IMR-90 (cell line): ENCODE data around the gene GNB1L. TPM values are rescaled to one million over a fixed set of nuclear protein-coding genes. Genes with fewer than 3 reads are reported as not detected.

Experiments used
- ATAC-seq: fragments of 200-7000 bp; cut with Tn5 transposase; 2 replicates; pipeline ENCODE4 v1.9.1; 2020; ENCODE audit warnings: low read depth, mild to moderate bottlenecking, moderate library complexity
- BruUV-seq: library from RNA; stranded (reverse); fragments of 400-500 nt; replicated peaks from 2 replicates; lab custom pipeline; 2021; lab: Mats Ljungman, UMichigan
- CTCF ChIA-PET: fragments of 300-600 bp; formaldehyde crosslinking; extraction: SDS; loops from one replicate; lab custom pipeline; 2021; ENCODE audit warnings: antibody characterized with exemption; lab: Yijun Ruan, JAX
- POLR2A ChIA-PET: fragments of 300-600 bp; sonication (Branson Sonifier 250); formaldehyde crosslinking; loops from one replicate; lab custom pipeline; 2022; ENCODE audit warnings: antibody characterized with exemption; ENCODE audit not compliant: unreplicated experiment; lab: Charles Lee
- DNase-seq: peaks from one replicate; pipeline ENCODE4 v3.0.0; 2013
- H2AFZ ChIP-seq: replicated peaks from 2 replicates; pipeline ENCODE3; 2013; ENCODE audit warnings: low read length, mild to moderate bottlenecking; ENCODE audit not compliant: poor library complexity
- H2AK5ac ChIP-seq: 2 replicates; pipeline ENCODE4 v1.6.1; 2013; ENCODE audit warnings: low read depth, low read length, inconsistent platforms
- H2AK9ac ChIP-seq: replicated peaks from 2 replicates; pipeline ENCODE3; 2013; ENCODE audit warnings: mild to moderate bottlenecking, low read depth, low read length, moderate library complexity; ENCODE audit not compliant: poor library complexity
- H2BK120ac ChIP-seq: 2 replicates; pipeline ENCODE4 v1.6.1; 2013; ENCODE audit warnings: low read depth, low read length, inconsistent platforms
- H2BK15ac ChIP-seq: 3 replicates; pipeline ENCODE4 v1.6.1; 2013; ENCODE audit warnings: low read depth, low read length, inconsistent platforms
- H2BK20ac ChIP-seq: 2 replicates; pipeline ENCODE4 v1.6.1; 2013; ENCODE audit warnings: low read depth, mild to moderate bottlenecking, inconsistent platforms, low read length, moderate library complexity
- H2BK5ac ChIP-seq: 2 replicates; pipeline ENCODE4 v1.6.1; 2013; ENCODE audit warnings: mild to moderate bottlenecking, low read depth, low read length, inconsistent platforms; ENCODE audit not compliant: poor library complexity, severe bottlenecking
- H3K14ac ChIP-seq: replicated peaks from 2 replicates; pipeline ENCODE4 v1.6.1; 2013; ENCODE audit warnings: low read depth, low read length, inconsistent platforms
- H3K18ac ChIP-seq: 2 replicates; pipeline ENCODE4 v1.6.1; 2013; ENCODE audit warnings: low read depth, low read length, control low read depth
- H3K23ac ChIP-seq: 2 replicates; pipeline ENCODE4 v1.6.1; 2013; ENCODE audit warnings: low read depth, low read length, inconsistent platforms
- H3K27ac ChIP-seq: 2 replicates; pipeline ENCODE4 v1.5.1; 2013; ENCODE audit warnings: mild to moderate bottlenecking, control low read depth, low read length; ENCODE audit not compliant: insufficient read depth
- H3K27me3 ChIP-seq: 2 replicates; pipeline ENCODE4 v1.6.1; 2013; ENCODE audit warnings: low read length; ENCODE audit not compliant: control insufficient read depth, insufficient read depth
- H3K36me3 ChIP-seq: 2 replicates; pipeline ENCODE4 v1.6.1; 2013; ENCODE audit warnings: low read length, mixed read lengths; ENCODE audit not compliant: control insufficient read depth, insufficient read depth
- H3K4ac ChIP-seq: 2 replicates; pipeline ENCODE4 v1.6.1; 2013; ENCODE audit warnings: low read depth, low read length, inconsistent platforms
- H3K4me1 ChIP-seq: 2 replicates; pipeline ENCODE4 v1.6.1; 2013; ENCODE audit warnings: low read length, mixed read lengths; ENCODE audit not compliant: control insufficient read depth, insufficient read depth
- H3K4me2 ChIP-seq: 2 replicates; pipeline ENCODE4 v1.6.1; 2013; ENCODE audit warnings: low read depth, mild to moderate bottlenecking, control low read depth, low read length, moderate library complexity
- H3K4me3 ChIP-seq: 2 replicates; pipeline ENCODE4 v1.5.1; 2013; ENCODE audit warnings: low read depth, mild to moderate bottlenecking, control low read depth, low read length, moderate library complexity; ENCODE audit not compliant: insufficient read depth
- H3K56ac ChIP-seq: 2 replicates; pipeline ENCODE4 v1.6.1; 2013; ENCODE audit warnings: low read length, inconsistent platforms; ENCODE audit not compliant: insufficient read depth; ENCODE audit errors: extremely low read depth
- H3K79me1 ChIP-seq, 2 experiments: 2 replicates each; pipeline ENCODE4 v1.6.1; 2013; ENCODE audit warnings: low read length in 2 of 2, inconsistent platforms in 1 of 2, low read depth in 1 of 2
- H3K9ac ChIP-seq: 2 replicates; pipeline ENCODE4 v1.6.1; 2013; ENCODE audit warnings: low read depth, low read length, control low read depth
- H3K9me1 ChIP-seq: 2 replicates; pipeline ENCODE4 v1.6.1; 2013; ENCODE audit warnings: low read length, inconsistent platforms; ENCODE audit not compliant: insufficient read depth
- H3K9me3 ChIP-seq: 2 replicates; pipeline ENCODE4 v1.6.1; 2013; ENCODE audit warnings: low read length; ENCODE audit not compliant: control insufficient read depth, insufficient read depth
- H4K20me1 ChIP-seq: 2 replicates; pipeline ENCODE4 v1.6.1; 2013; ENCODE audit warnings: low read length, inconsistent platforms; ENCODE audit not compliant: insufficient read depth
- H4K5ac ChIP-seq: 2 replicates; pipeline ENCODE4 v1.6.1; 2013; ENCODE audit warnings: mild to moderate bottlenecking, low read depth, low read length, control low read depth
- H4K8ac ChIP-seq, 2 experiments: 2 replicates each; pipeline ENCODE4 v1.6.1; 2013; ENCODE audit warnings: low read depth in 2 of 2, low read length in 2 of 2, control low read depth in 1 of 2, inconsistent platforms in 1 of 2
- H4K91ac ChIP-seq: 2 replicates; pipeline ENCODE4 v1.6.1; 2013; ENCODE audit warnings: low read depth, low read length, inconsistent platforms; ENCODE audit not compliant: insufficient read depth
- BHLHE40 ChIP-seq: fragments of 150-350 bp; IDR thresholded peaks from 2 replicates; pipeline ENCODE4 v1.6.1; 2016; ENCODE audit warnings: mild to moderate bottlenecking, low read depth, low read length
- CEBPB ChIP-seq: IDR thresholded peaks from 2 replicates; pipeline ENCODE4 v1.6.1; 2012; ENCODE audit warnings: low read depth, low read length, improper control_type of control experiment
- CHD1 ChIP-seq: IDR thresholded peaks from 2 replicates; pipeline ENCODE4 v1.6.1; 2012; ENCODE audit warnings: low read depth, low read length, improper control_type of control experiment
- FOS ChIP-seq: fragments of 150-350 bp; IDR thresholded peaks from 2 replicates; pipeline ENCODE4 v1.6.1; 2016; ENCODE audit warnings: low read depth, low read length
- MAFK ChIP-seq: IDR thresholded peaks from 2 replicates; pipeline ENCODE4 v1.6.1; 2012; ENCODE audit warnings: low read depth, low read length, improper control_type of control experiment
- MAZ ChIP-seq: IDR thresholded peaks from 2 replicates; pipeline ENCODE4 v1.6.1; 2012; ENCODE audit warnings: low read depth, mild to moderate bottlenecking, low read length, improper control_type of control experiment, moderate library complexity, borderline replicate concordance
- MXI1 ChIP-seq: IDR thresholded peaks from 2 replicates; pipeline ENCODE4 v1.6.1; 2012; ENCODE audit warnings: low read depth, mild to moderate bottlenecking, low read length, moderate library complexity, borderline replicate concordance
- NFE2L2 ChIP-seq: fragments of 150-350 bp; IDR thresholded peaks from 2 replicates; pipeline ENCODE4 v1.6.1; 2016; ENCODE audit warnings: low read depth, mild to moderate bottlenecking, low read length
- POLR2A ChIP-seq: IDR thresholded peaks from 2 replicates; pipeline ENCODE4 v1.6.1; 2012; ENCODE audit warnings: mild to moderate bottlenecking, low read depth, low read length
- RAD21 ChIP-seq: IDR thresholded peaks from 2 replicates; pipeline ENCODE4 v1.6.1; 2012; ENCODE audit warnings: low read length, improper control_type of control experiment
- RCOR1 ChIP-seq: IDR thresholded peaks from 2 replicates; pipeline ENCODE4 v1.6.1; 2012; ENCODE audit warnings: mild to moderate bottlenecking, low read length, improper control_type of control experiment; ENCODE audit not compliant: insufficient replicate concordance
- RFX5 ChIP-seq: IDR thresholded peaks from 2 replicates; pipeline ENCODE4 v1.8.0; 2012; ENCODE audit warnings: low read depth, mild to moderate bottlenecking, low read length, moderate library complexity
- SMC3 ChIP-seq: fragments of 150-350 bp; IDR thresholded peaks from 2 replicates; pipeline ENCODE4 v1.6.1; 2016; ENCODE audit warnings: low read depth, mild to moderate bottlenecking, antibody characterized with exemption, low read length, moderate library complexity
- WGBS, 2 experiments: methylation state at CpG; one replicate each; pipeline versions ENCODE4 v1.1.5 to v1.1.7; 2013; ENCODE audit warnings: missing lambda C conversion rate in 2 of 2; ENCODE audit not compliant: insufficient read length in 1 of 2; ENCODE audit errors: extremely low coverage in 2 of 2; 5-methylcytosine and 5-hydroxymethylcytosine counted together
- dilution Hi-C: fragments of 300-500 bp; cut with HindIII; formaldehyde crosslinking; loops from one replicate; pipeline ENCODE4 v1.14.3; 2018; ENCODE audit warnings: low sequenced_read_pairs; ENCODE audit not compliant: unreplicated experiment
- in situ Hi-C: fragments of 300-500 bp; cut with MboI; formaldehyde crosslinking; loops from 3 replicates; pipeline ENCODE4 v1.14.3; 2019; ENCODE audit warnings: low sequenced_read_pairs, inconsistent platforms, mixed read lengths
- intact Hi-C: fragments of 100-400 bp; cut with micrococcal nuclease; formaldehyde crosslinking; loops from 2 replicates; pipeline ENCODE4 v1.10.0; 2022
- polyA plus RNA-seq, 3 experiments: library from polyadenylated mRNA; depleted of rRNA; stranded (reverse); fragments of >200 nt; gene quantifications; 2 replicates each; pipeline ENCODE4 v1.2.3, GENCODE V29; 2012; ENCODE audit warnings: low replicate concordance in 1 of 3
- total RNA-seq: library from RNA; depleted of rRNA; stranded (reverse); fragments of >200 nt; gene quantifications from 2 replicates; pipeline ENCODE4 v1.2.3, GENCODE V29; 2012
- TF ChIP-seq, protein P1 (sequence below): conservative IDR thresholded peaks from 2 replicates; pipeline ENCODE4 v1.5.1; 2012; ENCODE audit warnings: mild to moderate bottlenecking, low read depth, low read length, improper control_type of control experiment
- TF ChIP-seq, protein P2 (sequence below): fragments of 150-350 bp; IDR thresholded peaks from 2 replicates; pipeline ENCODE4 v1.6.1; 2017; ENCODE audit warnings: mild to moderate bottlenecking, antibody characterized with exemption, low read length, low read depth

GNB1L gene
- total and polyA plus RNA-seq, 2 of the 4 experiments (the other 2 are of a cell fraction), result 2.5 to 4.4 TPM

DNA sequence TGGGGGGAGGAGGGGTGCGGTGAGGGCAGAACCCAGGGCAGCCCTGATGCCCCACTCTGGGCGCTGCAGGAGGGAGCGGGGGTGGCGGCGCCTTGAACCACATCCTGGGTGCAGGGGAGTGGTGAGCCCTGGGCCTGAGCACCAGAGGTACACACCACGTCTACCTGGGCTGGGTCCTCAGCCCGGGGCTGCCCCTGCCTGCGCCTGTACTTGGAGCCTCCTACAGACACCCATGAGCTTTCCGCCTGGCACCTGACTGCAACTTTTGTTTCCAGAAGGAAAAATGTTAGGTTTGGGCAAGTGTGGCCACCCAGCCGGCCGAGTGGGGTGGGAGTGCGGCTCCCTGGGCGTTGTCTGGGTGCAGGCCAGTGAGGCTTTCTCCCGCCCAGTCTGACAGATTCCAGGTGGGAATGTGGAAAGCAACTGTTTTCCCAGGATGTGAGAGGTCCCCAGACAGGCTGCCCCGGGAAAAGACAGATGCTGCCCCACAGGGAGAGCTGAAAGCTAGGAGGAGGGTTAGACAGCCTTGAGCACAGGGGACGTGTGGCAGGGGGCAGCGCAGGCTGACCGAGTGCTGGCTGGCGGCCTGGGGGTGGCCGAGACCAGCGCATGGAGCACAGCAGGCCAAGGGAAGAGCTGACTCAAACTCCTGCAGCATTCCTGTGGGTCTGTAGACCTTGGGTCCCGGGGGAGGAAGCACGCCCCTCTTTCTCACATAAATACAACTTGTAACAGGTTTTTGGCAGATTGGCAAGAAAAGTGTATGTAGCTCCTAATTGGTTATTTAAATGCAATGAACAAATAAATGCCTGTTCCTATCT lies 44.1 kb downstream of the GNB1L start:
- H2AFZ ChIP-seq, result peak overlapping the region; percentile 9
- H3K36me3 ChIP-seq, result no peaks in the 10 kb centered on the region
- ChIA-PET POLR2A (no interaction called here), CTCF (no interaction called here)
- in situ Hi-C loops (no loop called here), dilution Hi-C loops (no loop called here), intact Hi-C loops (no loop called here)
- no peak overlapping the region for H3K4me3 ChIP-seq
- no peak overlapping the region for H2BK20ac ChIP-seq
- no peak overlapping the region for H3K27ac ChIP-seq
- 81% methylated on average over 4 of the region's 23 CpGs; no CpG with 5 or more reads in 1 of the 2 experiments for WGBS, 2 experiments
- H3K27me3 ChIP-seq, result no peaks in the 10 kb centered on the region
- H3K9me3 ChIP-seq, result no peaks in the 10 kb centered on the region
- no peak overlapping the region for H2BK5ac ChIP-seq
- no peak overlapping the region for H2AK5ac ChIP-seq
- 0 out of 2 replicates have a peak, but pooled peaks cover 5% of the 10 kb centered on the region for H4K20me1 ChIP-seq
- no peak overlapping the region for H4K91ac ChIP-seq
- no peak overlapping the region for H4K5ac ChIP-seq
- H3K9ac ChIP-seq, result no peak overlapping the region
- H2BK120ac ChIP-seq, result no peak overlapping the region
- no peak overlapping the region for H3K23ac ChIP-seq
- BruUV-seq, result no TSS peak
- peaks cover 7% of the 10 kb centered on the region; the same call in 1 of the 2 replicates for H3K9me1 ChIP-seq
- H3K14ac ChIP-seq, result no peak overlapping the region
- no peak overlapping the region for H3K56ac ChIP-seq
- ATAC-seq (peak; percentile 91), DNase-seq (peak; percentile 81)
- H3K4me2 ChIP-seq, result no peak overlapping the region
- H2AK9ac ChIP-seq, result peak overlapping the region; percentile 65
- peaks cover 14% of the 10 kb centered on the region for H3K4me1 ChIP-seq
- no peak overlapping the region for H3K4ac ChIP-seq
- H3K18ac ChIP-seq, result no peak overlapping the region
- 0 out of 4 replicates have a peak overlapping the region, but pooled peaks of 1 of the 2 experiments have one; percentile 5 for H4K8ac ChIP-seq
- H3K79me1 ChIP-seq, result no peaks in the 10 kb centered on the region
- H2BK15ac ChIP-seq, result no peak overlapping the region
- TF ChIP-seq FOS (no peak), RFX5 (no peak), BHLHE40 (peak; percentile 21; the same call in 1 of the 2 replicates), CEBPB (no peak), MXI1 (0 out of 2 replicates have a peak, but pooled peaks have one; percentile 23), NFE2L2 (no peak), CHD1 (no peak), RCOR1 (no peak), MAZ (peak; percentile 28; the same call in 1 of the 2 replicates), SMC3 (peak; percentile 6; the same call in 1 of the 2 replicates), MAFK (no peak), RAD21 (peak; percentile 34; the same call in 1 of the 2 replicates), POLR2A (no peak)
- TF ChIP-seq, protein P1, sequence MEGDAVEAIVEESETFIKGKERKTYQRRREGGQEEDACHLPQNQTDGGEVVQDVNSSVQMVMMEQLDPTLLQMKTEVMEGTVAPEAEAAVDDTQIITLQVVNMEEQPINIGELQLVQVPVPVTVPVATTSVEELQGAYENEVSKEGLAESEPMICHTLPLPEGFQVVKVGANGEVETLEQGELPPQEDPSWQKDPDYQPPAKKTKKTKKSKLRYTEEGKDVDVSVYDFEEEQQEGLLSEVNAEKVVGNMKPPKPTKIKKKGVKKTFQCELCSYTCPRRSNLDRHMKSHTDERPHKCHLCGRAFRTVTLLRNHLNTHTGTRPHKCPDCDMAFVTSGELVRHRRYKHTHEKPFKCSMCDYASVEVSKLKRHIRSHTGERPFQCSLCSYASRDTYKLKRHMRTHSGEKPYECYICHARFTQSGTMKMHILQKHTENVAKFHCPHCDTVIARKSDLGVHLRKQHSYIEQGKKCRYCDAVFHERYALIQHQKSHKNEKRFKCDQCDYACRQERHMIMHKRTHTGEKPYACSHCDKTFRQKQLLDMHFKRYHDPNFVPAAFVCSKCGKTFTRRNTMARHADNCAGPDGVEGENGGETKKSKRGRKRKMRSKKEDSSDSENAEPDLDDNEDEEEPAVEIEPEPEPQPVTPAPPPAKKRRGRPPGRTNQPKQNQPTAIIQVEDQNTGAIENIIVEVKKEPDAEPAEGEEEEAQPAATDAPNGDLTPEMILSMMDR, result peak; percentile 26
- TF ChIP-seq, protein P2, sequence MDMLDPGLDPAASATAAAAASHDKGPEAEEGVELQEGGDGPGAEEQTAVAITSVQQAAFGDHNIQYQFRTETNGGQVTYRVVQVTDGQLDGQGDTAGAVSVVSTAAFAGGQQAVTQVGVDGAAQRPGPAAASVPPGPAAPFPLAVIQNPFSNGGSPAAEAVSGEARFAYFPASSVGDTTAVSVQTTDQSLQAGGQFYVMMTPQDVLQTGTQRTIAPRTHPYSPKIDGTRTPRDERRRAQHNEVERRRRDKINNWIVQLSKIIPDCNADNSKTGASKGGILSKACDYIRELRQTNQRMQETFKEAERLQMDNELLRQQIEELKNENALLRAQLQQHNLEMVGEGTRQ, result no peak
